ENCODE results near the gene TP53. TPM values are rescaled to one million over a fixed set of nuclear protein-coding genes. Genes with fewer than 3 reads are reported as not detected.

The TP53 gene
- polyA plus RNA-seq, 3 donors = 16.2 to 35.1 (median 25.8) TPM

DNA sequence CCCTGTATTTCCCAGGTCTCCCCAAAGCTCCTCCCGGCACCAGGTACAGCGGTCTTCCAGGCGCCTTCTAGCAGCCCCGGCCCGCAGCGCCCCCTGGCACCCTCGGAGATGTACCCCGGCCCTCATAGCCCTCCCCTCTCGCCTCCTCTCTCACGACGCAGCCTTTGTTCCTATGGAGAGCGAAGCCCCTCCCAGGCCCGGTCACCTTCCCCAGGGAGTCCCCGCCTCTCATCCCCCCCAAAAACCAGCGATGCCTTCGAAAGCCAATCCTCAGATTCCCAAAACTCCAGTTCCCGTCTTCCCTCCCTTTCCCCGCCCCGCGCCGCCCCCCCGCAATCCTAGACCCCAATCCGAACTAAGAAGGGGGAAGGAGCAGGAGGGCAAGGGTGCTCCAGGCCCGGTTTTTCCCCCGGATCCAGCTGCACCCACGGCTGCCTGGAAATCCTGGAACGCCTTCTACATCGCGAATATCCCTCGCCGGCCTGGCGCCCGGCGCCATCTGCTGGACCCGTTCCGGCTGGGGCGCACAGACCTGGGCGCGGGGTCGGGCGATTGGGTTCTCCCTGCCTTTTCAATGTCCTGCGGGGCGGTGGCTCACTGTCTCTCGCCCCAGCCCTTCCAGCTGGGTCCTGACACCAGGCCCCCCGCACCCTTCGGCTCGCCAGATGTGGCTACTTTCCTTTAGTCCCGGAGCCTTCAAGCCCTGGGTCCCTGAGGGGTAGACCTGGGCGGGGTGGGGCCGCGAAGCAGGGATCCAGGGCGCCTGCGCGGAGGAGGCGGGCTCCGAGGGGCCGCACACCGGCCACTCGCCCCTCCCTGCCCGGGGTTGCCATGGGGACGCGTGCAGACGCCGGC, 29.8 kb upstream of the TP53 start, which contains the start of gene DNAH2:
TSS of gene DNAH2 (plus strand) at position 844 of the 855 bp plus-strand sequence. CDS start 1,991 bp downstream, outside the sequence.
- under 1% methylated on average over 54 of the region's 64 CpGs for WGBS (ENCODE audit: insufficient coverage)
- Mint-ChIP-seq H3K9me3 (peaks cover 0 to 2% (median 0%) of the 10 kb centered on the region in 7 donors), H3K4me3 (peak within 1 kb of the TSS; percentile 68 to 87), H3K27ac (no peak within 1 kb of the TSS), H3K36me3 (peaks cover 0 to 2% of the 10 kb centered on the region in 2 donors), H3K27me3 (ENCODE audit: low read depth in 3 of 3) (peaks cover 55 to 90% (median 57%) of the 10 kb centered on the region in 3 donors), H3K4me1 (peaks cover 20% of the 10 kb centered on the region)
- H3K36me3 ChIP-seq (replicated peaks in 1 of 2; ENCODE audit: control insufficient read depth in 1 of 2, insufficient read depth in 2 of 2, low read length in 2 of 2) = no peaks in the 10 kb centered on the region
- TF ChIP-seq CTCF (IDR thresholded peaks at IDR 0.05) = peak; percentile 24
- H4K20me1 ChIP-seq (ENCODE audit: insufficient read depth, low read length) = no peaks in the 10 kb centered on the region
- peaks cover 16% of the 10 kb centered on the region in 2 donors for H3K4me1 ChIP-seq (ENCODE audit: control insufficient read depth in 1 of 2, insufficient read depth in 2 of 2, low read length in 2 of 2)
- peak within 1 kb of the TSS; percentile 32 for H3K9ac ChIP-seq (ENCODE audit: insufficient read depth, low read length, poor library complexity, severe bottlenecking)
- H3K4me3 ChIP-seq (replicated peaks in 1 of 3; ENCODE audit: low read depth in 2 of 3, low read length in 3 of 3) = peak within 1 kb of the TSS in 2 of 3 experiments; percentile 27 to 67
- peak within 1 kb of the TSS; percentile 77 for H2AFZ ChIP-seq (ENCODE audit: insufficient read depth, low read depth, low read length, poor library complexity, severe bottlenecking)
- intact Hi-C loops (cut with micrococcal nuclease) = no loop called here
- H3K27me3 ChIP-seq (ENCODE audit: control insufficient read depth in 2 of 2, insufficient read depth in 2 of 2, low read length in 2 of 2) = peaks cover 19 to 74% of the 10 kb centered on the region in 2 donors
- H3K27ac ChIP-seq (ENCODE audit: low read depth in 1 of 2, low read length in 2 of 2) = no peak within 1 kb of the TSS
- peak; percentile 16 to 37 (median 23) for DNase-seq
- H3K4me2 ChIP-seq (replicated peaks; ENCODE audit: extremely low read depth, low read length, poor library complexity, severe bottlenecking) = peak within 1 kb of the TSS; percentile 82
- H3K9me3 ChIP-seq (replicated peaks in 1 of 2; ENCODE audit: control insufficient read depth in 1 of 2, insufficient read depth in 1 of 2, low read length in 2 of 2) = peaks cover 0 to 6% of the 10 kb centered on the region in 2 donors
- H3K79me2 ChIP-seq (ENCODE audit: insufficient read depth, low read length) = no peaks in the 10 kb centered on the region

DNA sequence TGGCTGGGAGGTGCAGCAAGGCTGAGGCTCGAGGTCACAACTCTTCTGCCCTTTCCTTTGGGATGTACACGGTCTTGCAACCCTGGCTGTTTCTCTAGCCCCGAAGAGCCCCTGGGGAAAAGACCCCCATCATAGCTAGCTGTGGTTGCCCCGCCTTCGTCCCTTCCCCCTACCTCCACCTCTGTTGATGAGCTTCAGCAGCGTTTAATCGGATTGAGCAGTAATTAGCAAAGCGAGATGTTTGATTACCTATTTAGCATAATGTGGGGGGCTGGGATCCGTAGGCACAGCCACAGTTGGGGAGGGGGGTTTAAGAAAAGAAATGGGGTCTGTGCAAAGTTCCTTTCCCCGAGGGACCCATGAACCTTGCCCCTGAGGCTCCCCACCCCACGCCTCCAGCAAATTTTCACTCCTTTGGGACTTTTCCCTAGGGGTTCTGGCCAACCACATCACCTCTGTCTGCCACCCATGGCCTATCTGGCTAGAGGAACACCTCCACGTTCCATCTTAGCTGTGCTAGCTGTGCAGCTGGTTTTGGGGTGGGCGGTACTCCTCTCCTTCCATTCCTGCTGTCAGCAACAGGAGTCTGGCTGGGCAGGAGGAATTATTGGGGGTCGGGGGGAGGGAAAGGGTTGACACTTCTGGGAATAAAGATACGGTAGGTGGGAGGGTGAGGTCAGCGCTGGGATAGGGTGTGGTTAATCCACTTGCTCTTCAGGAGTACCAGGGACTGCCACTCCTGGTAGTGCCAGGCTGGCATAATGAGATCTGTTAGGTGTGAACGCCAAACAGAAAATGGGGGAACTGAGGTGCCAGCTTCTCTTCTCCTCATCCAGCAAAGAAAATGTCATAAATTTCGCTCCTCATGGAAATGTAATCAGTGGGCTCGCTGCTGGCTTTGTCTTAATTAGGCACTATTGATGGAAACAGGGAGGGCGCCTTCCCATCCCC, 28.9 kb upstream of the TP53 start:
- Histone ChIP-seq H3K27me3 (ENCODE audit: control insufficient read depth in 2 of 2, insufficient read depth in 2 of 2, low read length in 2 of 2) (peaks cover 19 to 82% of the 10 kb centered on the region in 2 donors), H4K20me1 (ENCODE audit: insufficient read depth, low read length) (no peaks in the 10 kb centered on the region), H3K9me3 (replicated peaks in 1 of 2; ENCODE audit: control insufficient read depth in 1 of 2, insufficient read depth in 1 of 2, low read length in 2 of 2) (peaks cover 0 to 6% of the 10 kb centered on the region in 2 donors), H3K4me3 (replicated peaks in 1 of 3; ENCODE audit: low read depth in 2 of 3, low read length in 3 of 3) (peak overlapping the region in 1 of 3 experiments; percentile 67), H3K4me1 (ENCODE audit: control insufficient read depth in 1 of 2, insufficient read depth in 2 of 2, low read length in 2 of 2) (peaks cover 16% of the 10 kb centered on the region in 2 donors), H3K36me3 (replicated peaks in 1 of 2; ENCODE audit: control insufficient read depth in 1 of 2, insufficient read depth in 2 of 2, low read length in 2 of 2) (no peaks in the 10 kb centered on the region), H2AFZ (ENCODE audit: insufficient read depth, low read depth, low read length, poor library complexity, severe bottlenecking) (no peak overlapping the region), H3K4me2 (replicated peaks; ENCODE audit: extremely low read depth, low read length, poor library complexity, severe bottlenecking) (peak overlapping the region; percentile 82), H3K9ac (ENCODE audit: insufficient read depth, low read length, poor library complexity, severe bottlenecking) (no peak overlapping the region), H3K79me2 (ENCODE audit: insufficient read depth, low read length) (no peaks in the 10 kb centered on the region), H3K27ac (ENCODE audit: low read depth in 1 of 2, low read length in 2 of 2) (no peak overlapping the region)
- Mint-ChIP-seq H3K36me3 (peaks cover 0 to 5% of the 10 kb centered on the region in 2 donors), H3K27ac (no peak overlapping the region), H3K4me3 (peak overlapping the region in 1 of 2 donors; percentile 80), H3K4me1 (peaks cover 23% of the 10 kb centered on the region), H3K9me3 (peaks cover 0 to 2% (median 0%) of the 10 kb centered on the region in 7 donors), H3K27me3 (ENCODE audit: low read depth in 3 of 3) (peaks cover 53 to 94% (median 64%) of the 10 kb centered on the region in 3 donors)
- 38% methylated on average over 7 of the region's 20 CpGs for WGBS (ENCODE audit: insufficient coverage)
- intact Hi-C loops (cut with micrococcal nuclease) = no loop called here
- no peak for DNase-seq
- no peak for TF ChIP-seq CTCF (IDR thresholded peaks at IDR 0.05)

All from CD14-positive monocyte (primary cell).